HL-60/S4 treated with retinoic acid at 250 ng/mL for 4 days and 3 days (cell line): Measurements from ENCODE around the gene ATPAF1.

ENCODE experiments used
- in situ Hi-C: fragments of 300-500 bp; cut with MboI; formaldehyde crosslinking; loops from 2 replicates; pipeline ENCODE4 v1.7.0; 2022; ENCODE audit warnings: low sequenced_read_pairs

Gene ATPAF1

DNA sequence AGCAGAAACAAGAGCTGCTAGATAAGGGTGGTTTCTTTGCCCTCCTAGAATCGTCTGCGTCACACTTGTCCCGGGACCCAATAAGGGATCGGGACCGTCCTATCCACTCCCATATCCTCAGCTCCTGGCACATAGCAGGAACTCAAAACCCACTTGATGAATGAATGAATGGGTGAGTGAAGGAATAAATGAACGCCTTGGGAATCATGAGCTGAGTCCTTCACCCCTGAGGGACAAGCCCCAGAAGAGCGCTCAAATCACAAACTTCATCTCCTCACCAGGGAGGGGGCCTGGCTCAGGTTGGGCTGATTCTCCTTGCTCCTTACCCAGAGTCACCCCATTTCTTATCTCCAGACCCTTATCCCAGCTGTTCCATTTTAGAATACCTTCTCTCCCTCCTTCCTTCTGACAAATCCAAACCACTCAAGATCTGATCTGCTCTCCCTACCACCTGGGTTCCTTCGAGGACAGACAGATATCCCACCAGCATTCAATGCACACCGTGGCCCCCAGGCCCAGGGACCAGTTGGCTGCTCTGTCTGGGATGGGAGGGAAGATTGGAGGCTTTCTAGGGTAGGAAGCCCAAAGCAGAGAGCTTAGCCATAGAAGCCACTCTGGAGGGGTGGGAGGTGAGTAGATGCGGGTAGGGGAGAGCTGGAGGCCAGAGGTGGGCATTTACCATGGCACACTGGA, 50.9 kb downstream of the ATPAF1 start:
- in situ Hi-C loops: no loop called here

GRCh38 chr1:46616277-46617107, 51.7 kb downstream of the ATPAF1 start, which contains the start of gene MOB3C:
Gene MOB3C (minus strand): TSS chr1:46616811. CDS start chr1:46613321, 3,490 bp downstream.
- in situ Hi-C loops: no loop called here

DNA sequence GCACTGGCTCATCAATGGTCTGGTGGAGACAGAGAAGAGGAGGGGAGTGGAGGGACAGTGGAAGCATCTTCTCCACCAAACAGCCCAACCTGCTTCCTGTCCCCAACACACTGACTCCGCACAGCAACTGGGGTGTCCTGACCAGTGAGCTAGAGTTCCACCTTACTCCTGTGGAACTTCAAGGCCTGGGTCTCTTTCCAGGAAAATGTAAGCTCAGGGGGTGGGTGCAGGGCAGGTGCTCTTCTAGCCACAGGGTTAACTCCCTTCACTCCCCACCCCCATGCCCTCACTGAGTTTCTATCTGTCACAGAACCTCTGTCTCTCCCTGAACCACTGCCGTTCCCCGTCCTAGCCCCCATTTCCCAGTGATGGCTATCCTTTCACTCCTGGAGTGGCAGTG, 52.4 kb downstream of the ATPAF1 start:
- in situ Hi-C loops: no loop called here

GRCh38 chr1:46615088-46615487, 53.1 kb downstream of the ATPAF1 start:
- in situ Hi-C loops: no loop called here

DNA sequence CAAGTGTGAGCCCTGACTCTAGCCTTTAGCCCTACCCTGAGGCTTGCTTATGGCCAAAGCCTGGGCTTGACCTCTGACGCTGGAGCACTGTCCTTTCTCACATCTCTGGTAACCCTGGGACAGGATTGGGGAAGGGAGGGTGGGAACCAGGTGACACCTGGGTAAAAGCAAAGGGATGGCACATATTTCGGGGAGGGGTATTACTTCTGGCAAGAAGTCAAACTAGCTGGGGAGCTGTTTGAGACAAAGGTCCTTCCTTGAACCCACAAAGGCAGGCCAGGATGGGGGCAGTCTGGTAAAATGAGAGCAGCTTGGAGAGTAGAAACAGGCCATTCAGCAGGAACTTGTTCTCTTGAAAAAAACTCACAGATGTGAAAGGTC, 53.6 kb downstream of the ATPAF1 start:
- in situ Hi-C loops: no loop called here

GRCh38 chr1:46613661-46614603, 54.2 kb downstream of the ATPAF1 start:
- in situ Hi-C loops: no loop called here

GRCh38 chr1:46612937-46613660, 55.1 kb downstream of the ATPAF1 start:
- in situ Hi-C loops: no loop called here

GRCh38 chr1:46611691-46612221, 56.4 kb downstream of the ATPAF1 start:
- in situ Hi-C loops: no loop called here

- in situ Hi-C loops: no loop called here
Measured at GRCh38 chr1:46607345-46608130, 60.6 kb downstream of the ATPAF1 start.

GRCh38 chr1:46606255-46606965, 61.8 kb downstream of the ATPAF1 start:
- in situ Hi-C loops: no loop called here

DNA sequence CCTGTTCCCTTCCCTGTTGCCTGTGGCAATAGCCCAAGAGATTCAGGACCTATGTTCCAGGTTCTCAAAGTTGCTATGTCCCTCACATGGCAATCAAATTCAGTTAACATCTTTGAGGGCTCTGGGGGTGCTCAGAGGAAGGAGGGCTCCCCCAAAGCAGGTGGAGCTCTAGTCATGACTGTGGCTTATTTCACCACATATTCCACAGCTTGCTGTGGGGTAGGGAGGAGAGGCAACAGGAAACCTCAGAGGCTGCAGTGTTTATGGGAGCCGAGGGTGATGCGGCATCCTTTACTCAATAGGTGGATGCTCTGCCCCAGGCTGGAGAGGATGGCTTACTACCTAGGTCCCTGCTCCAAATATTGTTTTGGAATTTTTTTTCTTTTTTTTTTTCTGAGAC, 62.9 kb downstream of the ATPAF1 start:
- in situ Hi-C loops: no loop called here

GRCh38 chr1:46603858-46604549, 64.2 kb downstream of the ATPAF1 start, which contains the start of gene MKNK1:
Gene MKNK1 (minus strand): TSS chr1:46604268. CDS start chr1:46583327, 20,941 bp downstream.
- in situ Hi-C loops: no loop called here

DNA sequence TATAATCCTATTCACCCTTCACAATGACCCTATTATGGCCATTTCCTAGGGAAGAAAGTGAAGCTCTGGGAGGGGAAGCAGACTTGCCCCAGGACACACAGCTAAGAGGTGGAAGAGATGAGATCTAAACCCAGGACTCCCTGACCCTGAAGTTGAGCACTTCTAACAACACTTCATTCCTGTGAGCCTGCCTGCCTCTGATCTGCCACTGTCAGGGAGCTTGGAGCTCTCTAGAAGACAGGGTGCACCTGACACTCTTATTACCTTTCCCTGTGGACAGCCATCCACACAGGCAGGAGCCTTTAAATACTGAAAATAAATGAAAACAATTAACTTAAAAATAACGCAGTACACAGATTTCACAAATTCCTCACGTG, 64.7 kb downstream of the ATPAF1 start:
- in situ Hi-C loops: no loop called here

- in situ Hi-C loops: no loop called here
Measured at GRCh38 chr1:46601257-46602007, 66.7 kb downstream of the ATPAF1 start.

DNA sequence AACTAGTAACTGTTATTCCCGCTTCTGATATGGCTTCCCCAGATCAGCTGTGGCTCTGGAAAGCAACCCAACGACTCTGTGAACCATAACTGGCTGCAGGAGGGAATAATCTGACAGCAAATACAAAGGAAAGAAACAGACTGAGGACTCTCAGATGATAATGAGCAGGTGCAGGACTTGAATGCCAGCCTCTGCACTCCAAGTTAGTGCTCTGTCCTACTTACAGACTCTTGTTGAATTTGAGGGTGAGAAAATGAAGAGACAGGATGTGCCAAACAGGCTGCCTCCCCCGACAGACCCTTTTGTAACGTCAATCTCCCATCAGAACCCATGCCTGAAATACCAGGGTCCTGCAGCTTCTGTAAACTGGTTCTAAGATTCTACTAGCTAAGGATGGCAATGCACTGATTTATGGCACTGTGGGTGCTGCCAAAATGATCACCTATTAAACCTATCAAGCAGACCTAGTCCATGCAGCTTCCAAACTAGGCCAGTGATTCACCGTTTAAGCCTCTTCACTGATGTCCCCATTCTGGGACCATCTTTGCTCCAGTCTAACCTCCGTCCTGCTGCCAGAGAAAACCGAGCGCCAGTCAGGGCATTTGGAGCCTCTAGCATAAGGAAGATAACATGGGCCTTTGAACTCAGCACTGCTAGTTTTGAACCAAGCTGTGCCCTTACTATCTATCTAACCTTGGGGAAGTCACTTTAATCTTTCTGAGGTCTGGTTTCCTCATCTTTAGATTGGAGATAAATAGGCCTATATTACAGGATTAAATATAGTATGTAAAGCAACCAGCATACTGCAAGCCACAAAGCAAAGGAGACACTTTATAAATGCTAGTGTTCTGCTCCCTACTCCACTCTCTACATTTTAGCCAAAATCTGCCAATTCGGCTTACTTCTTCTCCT, 68.8 kb downstream of the ATPAF1 start:
- in situ Hi-C loops: no loop called here

DNA sequence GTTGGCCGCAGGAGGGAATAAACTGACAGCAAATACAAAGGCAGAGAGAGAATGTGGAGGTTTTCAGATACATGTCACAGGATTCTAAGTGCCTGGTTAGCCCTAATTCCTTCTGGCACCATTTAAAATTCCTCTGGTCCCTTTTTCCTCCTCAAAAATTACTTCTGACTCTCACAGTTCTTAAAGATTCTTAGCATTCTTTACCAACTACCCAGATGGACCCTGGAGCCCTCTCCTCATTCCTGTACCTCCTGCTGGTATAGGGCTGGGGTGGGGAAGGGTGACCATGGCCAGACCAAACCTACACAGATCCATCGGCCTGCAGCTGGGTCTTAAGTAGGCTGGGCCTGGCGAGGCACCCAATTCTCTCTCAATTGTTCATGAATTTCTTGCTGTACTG, 71.3 kb downstream of the ATPAF1 start:
- in situ Hi-C loops: no loop called here
